Activated naive CD8-positive, alpha-beta T cell treated with anti-CD3 and anti-CD28 coated beads, Interleukin-2, amount 50 U/mL, for 16 hours (primary cell): ENCODE data around the gene C3orf33.

Experiments used
- DNase-seq: peaks from one replicate; pipeline ENCODE4 v3.0.0-alpha.2; 2020; ENCODE audit warnings: low read depth, low spot score

C3orf33 gene

GRCh38 chr3:155785662-155786295 lies 20.3 kb downstream of the C3orf33 start:
- no peak for DNase-seq

DNA sequence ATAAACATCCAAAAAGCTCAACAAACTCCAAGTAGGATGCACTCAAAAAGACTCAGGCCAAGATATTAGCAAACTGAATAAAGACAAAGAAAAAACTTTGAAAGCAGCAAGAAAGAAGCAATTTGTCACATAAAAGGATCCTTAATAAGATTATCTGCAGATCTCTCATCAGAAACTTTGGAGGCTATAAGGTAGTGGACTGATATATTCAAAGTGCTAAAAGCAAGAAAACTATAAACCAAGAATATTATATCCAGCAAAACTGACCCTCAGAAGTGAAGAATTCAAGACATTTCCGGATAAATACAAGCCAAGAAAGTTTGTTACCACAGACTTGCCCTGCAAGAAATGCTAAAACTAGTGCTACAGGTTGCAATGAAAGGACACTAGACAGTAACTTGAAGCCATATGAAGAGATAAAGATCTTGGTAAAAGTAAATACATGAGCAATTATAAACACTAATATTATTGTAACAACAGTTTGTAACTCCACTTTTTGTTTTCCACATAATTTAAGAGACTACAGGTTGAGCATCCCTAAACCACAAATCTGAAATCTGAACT lies 23.6 kb downstream of the C3orf33 start:
- DNase-seq: no peak

GRCh38 chr3:155780291-155780690 lies 25.8 kb downstream of the C3orf33 start:
- no peak for DNase-seq

DNA sequence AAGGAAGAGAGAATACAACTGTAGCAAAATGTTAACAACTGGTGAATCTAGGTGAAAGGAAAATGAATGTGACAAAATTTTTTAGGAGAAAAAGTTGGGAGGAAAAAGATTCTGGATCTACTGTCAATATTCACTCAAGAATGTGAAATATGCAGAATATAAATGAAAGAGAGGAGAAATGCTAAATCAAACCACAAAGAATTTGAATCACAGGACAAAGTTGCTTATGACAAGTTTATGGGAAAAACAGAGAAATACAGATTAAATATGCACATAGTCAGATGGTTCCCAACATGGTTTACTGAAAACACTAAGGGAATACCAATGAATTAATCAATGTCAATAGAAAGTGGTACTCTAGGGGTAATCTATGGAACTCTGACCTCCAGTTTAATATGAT lies 27.6 kb downstream of the C3orf33 start:
- no peak for DNase-seq

GRCh38 chr3:155772801-155773200 lies 33.3 kb downstream of the C3orf33 start:
- DNase-seq: no peak

DNA sequence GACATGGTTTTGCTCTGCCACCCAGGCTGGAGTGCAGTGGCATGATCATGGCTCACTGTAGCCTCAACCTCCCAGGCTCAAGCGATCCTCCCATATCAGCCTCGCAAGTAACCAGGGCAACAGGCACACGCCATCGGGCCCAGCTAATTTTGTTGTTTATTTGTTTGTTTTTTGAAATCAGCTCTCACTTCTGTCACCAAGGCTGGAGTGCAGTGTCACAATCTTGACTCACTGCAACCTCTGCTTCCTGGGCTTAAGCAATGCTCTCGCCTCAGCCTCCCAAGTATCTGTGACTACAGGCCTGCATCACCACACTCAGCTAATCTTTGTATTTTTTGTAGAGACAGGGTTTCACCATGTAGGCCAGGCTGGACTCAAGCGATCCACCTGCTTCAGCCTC lies 35.0 kb downstream of the C3orf33 start:
- DNase-seq: no peak

- no peak for DNase-seq
Observed at GRCh38 chr3:155766206-155766605, 39.9 kb downstream of the C3orf33 start.

DNA sequence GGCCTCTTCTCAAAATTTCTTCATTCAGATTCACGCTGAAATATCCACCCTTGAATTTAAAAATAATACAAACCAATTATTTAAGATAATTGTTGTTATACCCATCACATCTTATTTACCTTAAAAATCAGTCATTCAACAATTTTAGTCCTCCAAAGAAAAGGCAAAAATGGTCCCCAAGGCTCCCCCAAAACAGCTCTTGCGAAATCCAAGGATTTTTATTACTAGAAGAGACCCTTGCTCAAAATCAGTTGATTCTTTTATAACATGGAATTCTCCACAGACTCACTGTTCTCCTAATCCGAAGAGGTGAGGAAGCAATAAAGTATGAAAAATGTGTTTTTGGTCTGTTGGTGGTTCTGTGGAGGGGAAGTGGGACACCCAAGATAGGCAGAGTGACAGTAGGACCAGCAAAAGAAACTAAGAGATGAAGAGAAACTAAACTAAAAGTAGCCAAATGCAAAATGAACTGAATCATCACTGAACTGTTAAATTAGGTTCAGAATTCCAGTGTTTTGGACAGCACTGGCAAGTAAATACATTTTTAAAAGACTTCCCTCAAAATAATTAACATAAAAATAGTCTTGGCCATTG lies 42.1 kb downstream of the C3orf33 start:
- DNase-seq: no peak

- no peak for DNase-seq
Observed at GRCh38 chr3:155760653-155761052, 45.4 kb downstream of the C3orf33 start.

DNA sequence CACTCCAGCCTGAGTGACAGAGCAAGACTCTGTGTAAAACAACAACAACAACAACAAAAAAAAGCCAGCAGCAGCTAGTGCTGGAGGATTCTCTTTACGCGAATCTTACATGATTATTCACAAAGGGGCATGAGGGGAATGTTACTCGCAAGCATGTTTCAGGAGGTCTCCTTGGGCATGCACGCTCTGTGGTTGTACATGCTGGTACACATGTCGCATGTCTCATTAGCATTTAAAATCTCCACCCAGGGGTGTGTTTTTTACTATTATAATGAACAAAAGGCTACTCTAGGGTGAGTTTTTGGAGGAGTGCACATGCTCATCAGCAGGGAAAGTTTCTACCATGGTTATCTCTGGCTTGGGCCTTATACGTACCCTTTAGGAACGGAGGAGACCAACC lies 48.5 kb downstream of the C3orf33 start:
- DNase-seq: no peak

DNA sequence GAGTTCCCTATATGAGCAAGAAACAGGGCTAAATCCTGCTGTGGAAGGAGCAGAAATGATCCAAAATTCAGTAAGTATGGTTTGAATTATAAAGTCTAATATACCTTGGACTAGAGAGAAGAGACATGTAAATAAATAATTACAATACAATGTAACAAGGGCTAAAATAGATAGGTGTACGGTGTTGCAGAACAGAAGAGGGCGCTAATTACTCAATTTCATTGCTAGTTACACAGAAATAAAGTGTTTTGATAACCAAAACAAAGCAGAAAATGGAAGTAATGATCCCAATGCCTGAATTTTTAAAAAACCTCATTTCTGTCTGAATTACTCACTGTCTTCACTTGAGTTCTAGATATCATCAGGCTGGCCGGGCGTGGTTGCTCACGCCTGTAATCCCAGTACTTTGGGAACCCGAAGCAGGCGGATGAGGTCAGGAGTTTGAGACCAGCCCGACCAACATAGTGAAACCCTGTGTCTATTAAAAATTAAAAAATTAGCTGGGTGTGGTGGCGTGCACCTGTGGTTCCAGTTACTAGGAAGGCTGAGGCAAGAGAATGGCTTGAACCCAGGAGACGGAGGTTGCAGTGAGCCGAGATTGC lies 52.9 kb downstream of the C3orf33 start:
- DNase-seq: no peak

DNA sequence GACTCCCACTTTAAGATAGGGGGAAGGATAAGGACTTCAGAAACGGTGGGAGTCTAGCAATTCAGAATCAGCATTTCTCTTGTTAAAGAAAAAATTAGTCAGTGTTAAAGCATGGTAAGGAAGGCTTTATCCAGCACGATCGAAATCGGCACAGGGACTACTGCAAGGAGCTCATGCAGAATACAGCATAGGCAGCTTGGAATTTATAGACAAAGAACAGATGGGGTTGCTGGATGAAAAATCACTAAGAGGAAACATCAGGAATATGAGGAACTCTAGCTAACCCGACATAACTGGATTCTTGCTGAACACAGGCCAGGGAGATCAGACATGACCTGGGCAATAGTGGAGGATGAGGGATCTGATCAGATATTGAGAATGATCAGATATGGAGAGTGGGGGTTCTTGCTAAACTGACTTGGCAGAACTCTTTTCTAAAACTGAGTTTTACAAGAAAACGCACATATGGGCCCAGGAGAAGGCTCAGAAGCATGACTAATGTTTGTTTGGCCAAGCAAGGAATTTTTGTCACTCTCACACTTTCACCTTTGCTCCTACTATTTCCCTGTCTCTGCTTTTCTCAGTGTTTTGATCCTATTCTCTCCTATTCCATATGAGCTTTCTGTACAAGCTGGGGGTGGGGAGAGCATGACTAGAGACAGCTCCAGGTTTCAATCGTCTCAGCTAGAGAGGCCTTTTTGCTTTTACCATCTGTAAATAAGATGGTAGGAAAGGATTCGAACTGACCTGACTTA lies 57.3 kb downstream of the C3orf33 start:
- no peak for DNase-seq

DNA sequence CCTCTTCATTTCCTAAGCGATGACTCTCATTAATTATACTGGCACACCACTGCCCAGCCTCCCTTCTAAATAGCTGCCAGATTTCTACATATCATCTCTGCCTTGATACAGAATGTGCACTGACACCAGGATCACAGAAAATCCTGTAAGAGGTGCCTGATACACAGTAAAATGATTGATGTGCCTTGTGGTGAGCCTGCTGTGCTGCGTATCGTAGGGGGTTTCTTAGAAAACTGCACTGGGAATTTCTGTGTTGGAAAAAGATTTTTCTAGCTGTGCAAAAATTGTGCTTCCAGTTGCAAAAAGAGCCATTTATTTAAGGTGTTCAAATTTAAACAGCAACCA lies 58.2 kb downstream of the C3orf33 start:
- DNase-seq: no peak

- DNase-seq: no peak
Observed at GRCh38 chr3:155747286-155747945, 58.7 kb downstream of the C3orf33 start.

DNA sequence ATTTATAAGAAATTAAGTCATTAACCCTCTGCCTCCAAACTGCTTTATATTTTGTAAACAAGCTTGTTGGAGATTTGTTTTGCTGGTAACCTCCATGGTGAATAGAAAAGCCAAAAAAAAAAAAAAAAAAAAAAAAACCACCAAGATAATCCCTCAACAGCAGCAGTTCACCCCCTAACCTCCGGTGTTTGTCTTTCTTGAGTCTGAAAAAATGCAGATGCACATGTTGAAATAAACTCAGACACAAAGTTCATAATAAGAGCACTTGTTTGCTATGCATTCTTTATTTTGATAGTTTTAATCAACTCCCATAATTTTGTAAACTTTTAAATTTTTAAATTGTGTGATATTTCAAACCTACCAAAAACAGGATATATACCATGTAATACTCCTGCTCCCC lies 59.4 kb downstream of the C3orf33 start:
- no peak for DNase-seq

DNA sequence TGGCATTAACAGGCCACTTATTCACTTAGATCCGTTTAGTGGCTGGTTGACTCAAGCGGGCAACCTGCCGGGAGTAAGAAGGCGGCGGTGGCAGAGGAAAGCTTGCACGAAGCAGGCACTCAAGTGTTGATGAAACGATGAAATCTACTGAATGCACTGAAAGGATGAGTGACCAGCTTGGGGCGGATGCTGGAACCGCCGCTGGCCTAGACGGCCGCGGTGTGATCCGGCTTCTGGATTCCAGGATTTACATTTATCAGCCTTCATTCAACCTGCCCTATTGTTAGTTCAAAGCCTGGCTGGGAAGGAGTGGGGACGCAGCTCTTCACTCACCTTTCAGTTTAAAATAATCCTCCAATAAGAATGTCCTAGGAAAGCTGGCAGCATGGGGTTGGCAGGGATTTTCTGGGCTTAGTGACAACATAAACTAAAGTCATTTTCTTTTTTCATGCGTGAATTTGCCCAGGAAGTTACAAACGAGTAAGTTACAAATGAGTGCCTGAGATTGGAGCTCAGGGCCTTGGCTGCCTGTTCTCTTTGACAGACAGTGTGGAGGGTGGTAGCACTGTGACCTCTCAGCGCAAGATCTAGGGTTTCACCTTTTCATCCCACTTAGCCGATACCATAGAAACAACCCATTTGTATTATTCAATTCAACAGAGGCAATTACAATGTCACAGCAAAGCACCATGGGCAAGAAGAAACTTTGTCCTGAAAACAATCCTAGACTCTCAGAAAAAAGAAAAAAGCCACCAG lies 60.1 kb downstream of the C3orf33 start:
- DNase-seq: no peak

DNA sequence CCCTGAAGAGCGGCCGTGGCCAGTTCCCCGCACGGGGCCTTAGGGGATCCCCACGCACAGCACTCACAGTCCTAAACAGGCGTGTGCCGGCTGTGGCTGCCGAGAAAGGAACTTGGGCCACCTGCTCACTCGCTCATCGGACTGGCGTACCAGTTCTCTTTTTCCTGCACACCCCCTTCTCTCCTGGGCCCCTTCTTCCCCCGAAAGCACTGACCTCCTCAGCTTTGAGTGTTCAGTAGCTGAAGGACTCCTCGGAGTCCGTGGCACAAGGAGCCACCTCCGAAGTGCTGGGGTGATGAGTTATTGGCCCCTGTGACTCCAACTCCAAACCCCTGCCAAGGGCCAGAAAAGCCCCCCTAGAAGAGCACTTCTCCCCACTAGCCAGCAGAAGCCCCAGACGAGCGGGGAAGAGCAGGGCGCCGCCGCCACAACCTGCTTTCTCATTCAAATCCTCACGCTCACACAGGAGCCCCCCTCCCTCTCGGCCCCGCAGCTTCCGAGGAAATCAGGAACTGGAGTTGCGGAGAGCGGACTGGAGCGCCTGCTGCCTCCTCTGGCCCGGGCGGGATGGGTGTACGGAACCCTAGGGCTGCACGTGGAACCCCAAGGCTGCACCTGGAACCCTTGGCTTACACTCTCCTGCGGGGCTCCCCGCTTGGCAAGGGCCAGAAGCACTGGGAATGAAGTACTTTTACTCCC lies 61.3 kb downstream of the C3orf33 start, which contains the start of gene PLCH1:
Gene PLCH1, minus strand, starts transcription at position 446 of the 699 bp plus-strand sequence. CDS start 40,847 bp downstream, outside the sequence.
- no peak for DNase-seq

DNA sequence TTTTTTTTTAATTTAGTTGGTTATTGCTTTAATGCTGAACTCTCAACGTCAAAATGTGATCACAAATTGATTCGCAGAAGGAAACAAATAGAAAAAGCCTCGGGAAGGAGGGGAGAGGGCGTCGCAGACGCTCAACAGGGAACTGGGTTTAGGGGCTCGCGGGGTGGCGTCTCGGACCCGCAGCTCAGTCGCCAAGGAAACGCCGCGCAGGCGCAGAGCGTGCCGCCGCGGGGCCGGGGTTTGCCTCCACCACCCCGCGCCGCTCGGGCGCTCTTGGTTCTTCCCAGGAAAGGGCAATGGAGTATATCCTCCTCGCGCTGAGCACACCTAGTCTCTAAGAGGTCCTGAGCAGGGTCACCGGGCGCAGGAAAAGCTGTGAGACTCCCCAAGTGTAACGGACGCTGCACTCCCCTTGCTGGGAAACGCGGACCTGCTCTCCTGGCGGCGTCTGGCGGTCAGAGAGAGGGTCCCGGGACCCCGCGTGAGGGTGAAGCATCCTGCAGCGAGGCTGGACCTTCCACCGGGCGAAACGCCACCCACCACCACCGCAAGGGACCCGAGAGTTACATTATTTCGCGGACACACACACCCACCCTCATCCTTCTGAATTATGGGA lies 62.0 kb downstream of the C3orf33 start:
- DNase-seq: no peak

DNA sequence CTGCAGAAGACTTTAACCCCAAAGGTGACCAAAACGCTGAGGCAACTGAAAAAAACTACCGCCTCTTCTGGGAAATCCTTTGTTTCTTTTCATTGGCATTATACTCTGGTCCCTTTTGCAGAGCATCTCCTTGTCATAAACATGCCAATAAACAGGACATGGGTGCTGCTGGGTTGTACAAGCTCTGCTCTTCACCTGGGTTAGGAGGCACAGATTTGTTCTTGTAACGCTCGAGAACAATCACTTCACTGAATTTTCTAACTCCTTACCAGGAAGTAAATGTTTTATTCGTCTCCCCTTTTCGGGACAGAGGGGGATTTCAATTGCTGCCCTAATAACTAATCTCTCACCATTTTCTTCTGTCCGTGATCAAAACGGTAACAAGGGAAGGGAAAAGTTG lies 62.5 kb downstream of the C3orf33 start:
- DNase-seq: no peak
